ENCODE measurements around the gene AVEN.
"Not testable (repeated sequence)": the region's sequence is repeated elsewhere in the genome, so short reads cannot be mapped to it uniquely, and the experiment has no call there.

The AVEN gene

GRCh38 chr15:34056911-34057310, 17.9 kb upstream of the AVEN start:
- no peak for TF ChIP-seq CTCF (IDR thresholded peaks at IDR 0.05; ENCODE audit: extremely low read depth, insufficient read depth, missing control alignments)
- in situ Hi-C loops (cut with MboI; ENCODE audit: low pct_unique_long_range_greater_than_20kb, low sequenced_read_pairs, unreplicated experiment), result loop anchor here (10.0 to 25.0 kb wide), 2 partner anchors 158 to 855 kb away; partner anchors contain the start of gene KATNBL1
- DNase-seq (ENCODE audit: low spot score), result no peak

- no peak for TF ChIP-seq CTCF (IDR thresholded peaks at IDR 0.05; ENCODE audit: extremely low read depth, insufficient read depth, missing control alignments)
- in situ Hi-C loops (cut with MboI; ENCODE audit: low pct_unique_long_range_greater_than_20kb, low sequenced_read_pairs, unreplicated experiment), result loop anchor here (10.0 to 25.0 kb wide), 2 partner anchors 159 to 856 kb away; partner anchors contain the start of gene KATNBL1
- no peak for DNase-seq (ENCODE audit: low spot score)
Observed at GRCh38 chr15:34055868-34056595, 17.0 kb upstream of the AVEN start.

GRCh38 chr15:34054081-34054707, 15.2 kb upstream of the AVEN start:
- in situ Hi-C loops (cut with MboI; ENCODE audit: low pct_unique_long_range_greater_than_20kb, low sequenced_read_pairs, unreplicated experiment), result loop anchor here (10.0 to 25.0 kb wide), 2 partner anchors 161 to 858 kb away; partner anchors contain the start of gene KATNBL1
- no peak for DNase-seq (ENCODE audit: low spot score)
- no peak for TF ChIP-seq CTCF (IDR thresholded peaks at IDR 0.05; ENCODE audit: extremely low read depth, insufficient read depth, missing control alignments)

- not testable (repeated sequence) for DNase-seq (ENCODE audit: low spot score)
- in situ Hi-C loops (cut with MboI; ENCODE audit: low pct_unique_long_range_greater_than_20kb, low sequenced_read_pairs, unreplicated experiment), result loop anchor here (10.0 to 25.0 kb wide), 2 partner anchors 164 to 862 kb away; partner anchors contain the start of gene KATNBL1
Observed at GRCh38 chr15:34050385-34050784, 11.4 kb upstream of the AVEN start.

GRCh38 chr15:34049112-34049511, 10.1 kb upstream of the AVEN start:
- in situ Hi-C loops (cut with MboI; ENCODE audit: low pct_unique_long_range_greater_than_20kb, low sequenced_read_pairs, unreplicated experiment), result no loop called here
- TF ChIP-seq CTCF (IDR thresholded peaks at IDR 0.05; ENCODE audit: extremely low read depth, insufficient read depth, missing control alignments), result no peak
- DNase-seq (ENCODE audit: low spot score), result no peak

- DNase-seq (ENCODE audit: low spot score), result no peak
- no peak for TF ChIP-seq CTCF (IDR thresholded peaks at IDR 0.05; ENCODE audit: extremely low read depth, insufficient read depth, missing control alignments)
- in situ Hi-C loops (cut with MboI; ENCODE audit: low pct_unique_long_range_greater_than_20kb, low sequenced_read_pairs, unreplicated experiment), result no loop called here
Observed at GRCh38 chr15:34047893-34048775, 9.1 kb upstream of the AVEN start.

Data from GM13977 (cell line).